Measurements from ENCODE around the gene HOXC4. TPM values are rescaled to one million over a fixed set of nuclear protein-coding genes. Genes with fewer than 3 reads are reported as not detected.
"Not testable (repeated sequence)": the region's sequence is repeated elsewhere in the genome, so short reads cannot be mapped to it uniquely, and the experiment has no call there.

The HOXC4 gene
- total RNA-seq, 1 donor from 2014 or later = not detected

DNA sequence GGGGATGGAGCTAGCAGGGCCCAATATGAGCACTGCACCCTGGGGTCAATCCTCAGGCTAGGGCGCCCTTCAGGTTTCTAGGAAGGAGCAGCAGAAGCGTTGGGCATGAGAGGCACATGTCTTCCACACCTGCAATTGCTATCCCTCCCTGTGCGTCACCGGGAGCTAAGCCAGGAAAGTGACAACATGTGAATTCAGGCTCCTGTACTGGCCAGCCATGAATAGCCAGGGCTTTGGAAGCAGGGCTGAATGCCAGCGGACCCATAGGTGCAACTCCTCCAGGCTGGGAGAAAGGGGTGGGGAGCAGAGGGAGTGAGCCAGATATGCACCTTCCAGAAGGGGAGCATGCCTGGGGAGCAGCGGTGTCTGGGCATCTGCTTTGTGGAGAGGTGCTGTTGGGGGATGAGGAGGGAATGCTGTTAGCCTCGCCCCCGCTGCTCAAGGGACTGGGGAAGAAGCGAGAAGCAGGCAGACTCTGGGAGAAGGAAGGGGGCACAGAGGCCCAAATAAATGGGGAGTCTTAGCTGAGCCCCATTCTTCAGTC is 14.7 kb upstream of the HOXC4 start:
- no peak for FAIRE-seq
- DNase-seq (ENCODE audit: low spot score in 2 of 2) = no peak

DNA sequence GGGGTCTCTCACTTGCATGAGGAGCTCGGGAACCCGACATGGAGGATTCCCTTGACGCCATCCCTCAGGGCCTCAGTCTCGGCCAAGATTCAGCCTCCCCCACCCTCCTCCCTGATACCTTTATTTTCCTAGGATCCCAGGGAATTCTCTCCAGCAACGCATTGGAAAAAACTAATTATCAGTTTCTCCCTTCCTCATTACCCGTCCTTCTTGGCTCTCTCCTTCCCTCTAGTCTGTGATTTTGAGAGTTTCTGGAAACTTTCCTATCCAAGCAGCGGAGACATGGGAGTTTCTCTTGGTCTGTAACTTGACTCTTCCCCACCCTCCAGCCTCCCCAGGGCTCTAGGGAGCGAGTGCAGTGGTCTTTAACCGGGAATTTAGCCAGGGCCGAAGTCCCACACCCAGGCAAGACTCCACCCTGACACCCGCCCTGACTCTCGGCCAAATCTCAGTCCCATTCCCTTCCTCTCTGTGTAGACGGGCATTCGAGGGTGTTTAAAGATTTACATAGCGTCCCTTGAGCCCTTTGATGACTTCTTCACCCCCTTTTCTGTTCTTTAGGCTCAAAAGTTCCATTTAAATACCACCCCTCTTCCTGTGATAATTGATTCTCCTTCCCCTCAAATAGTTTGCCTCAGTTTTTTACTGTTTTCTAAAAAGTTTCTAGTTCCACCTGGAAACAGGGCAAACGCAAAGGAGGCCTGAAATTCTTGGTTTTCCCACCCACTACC is 14.1 kb upstream of the HOXC4 start:
- DNase-seq (ENCODE audit: low spot score in 2 of 2) (no peak), FAIRE-seq (no peak)

DNA sequence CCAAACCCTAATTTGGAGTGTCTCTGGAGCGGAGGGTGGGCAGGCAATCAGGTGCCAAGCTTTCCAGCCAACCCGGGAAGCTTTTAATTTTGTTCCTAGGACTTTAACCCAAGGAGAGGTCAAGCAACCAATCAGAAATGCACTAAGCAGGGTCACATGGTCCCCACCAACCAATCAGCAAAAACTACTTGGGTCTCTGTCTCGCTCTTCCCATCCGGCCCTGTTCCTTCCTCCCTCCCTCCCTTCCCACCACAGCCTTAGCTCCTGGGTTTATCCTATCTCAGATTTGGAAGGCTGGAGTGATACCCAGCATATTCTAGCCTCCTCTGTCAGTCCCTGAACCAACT is 13.5 kb upstream of the HOXC4 start:
- DNase-seq (ENCODE audit: low spot score in 2 of 2) = no peak
- no peak for FAIRE-seq

DNA sequence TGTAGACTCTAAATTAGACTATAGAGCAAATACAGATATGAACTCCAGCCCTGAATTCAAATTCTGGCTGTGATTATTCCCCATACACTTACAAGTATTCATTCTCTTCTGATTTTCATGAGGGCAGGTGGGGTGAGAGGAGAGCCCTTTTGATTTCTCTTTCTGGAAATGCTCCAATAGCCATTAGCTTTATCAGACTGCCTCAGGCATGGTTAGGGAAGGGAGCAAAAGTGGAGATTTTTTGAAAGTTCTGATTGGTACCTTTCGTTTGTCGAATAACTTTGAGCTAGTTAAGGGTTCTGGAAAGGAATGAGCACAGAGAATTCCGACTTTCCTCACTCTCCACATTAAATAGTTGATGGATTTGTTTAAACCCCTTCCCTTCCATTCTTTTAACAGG is 13.0 kb upstream of the HOXC4 start:
- DNase-seq (ENCODE audit: low spot score in 2 of 2) (no peak), FAIRE-seq (no peak)

DNA sequence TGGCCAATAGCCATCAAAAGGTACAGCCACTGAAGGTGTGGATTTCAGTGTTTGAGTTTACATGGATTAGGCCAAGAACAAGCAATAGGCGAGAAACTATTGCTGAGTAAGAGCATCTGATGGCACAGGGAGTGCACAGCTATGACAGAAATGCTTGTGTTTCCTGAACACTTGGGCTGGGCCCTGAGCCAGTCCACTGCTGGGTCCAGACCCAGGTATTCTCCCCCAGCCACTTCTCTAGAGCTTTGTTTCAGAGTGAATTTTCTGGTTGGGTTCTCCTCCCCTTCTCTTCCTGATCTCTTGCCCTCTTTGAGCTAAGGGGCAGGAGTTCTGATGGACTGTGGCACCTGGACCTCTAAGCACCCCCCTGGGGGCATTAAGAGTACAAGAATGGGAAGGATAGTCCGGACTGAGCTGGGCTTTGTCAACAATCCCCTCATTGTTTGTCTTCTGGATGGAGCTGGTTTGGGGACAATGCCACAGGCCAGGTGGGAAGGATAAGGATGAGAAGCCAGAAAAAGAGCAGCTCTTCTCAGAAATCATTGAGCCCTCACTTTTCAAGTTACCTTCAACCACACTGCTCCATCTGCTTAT is 12.4 kb upstream of the HOXC4 start:
- DNase-seq (ENCODE audit: low spot score in 2 of 2) (no peak), FAIRE-seq (no peak)

DNA sequence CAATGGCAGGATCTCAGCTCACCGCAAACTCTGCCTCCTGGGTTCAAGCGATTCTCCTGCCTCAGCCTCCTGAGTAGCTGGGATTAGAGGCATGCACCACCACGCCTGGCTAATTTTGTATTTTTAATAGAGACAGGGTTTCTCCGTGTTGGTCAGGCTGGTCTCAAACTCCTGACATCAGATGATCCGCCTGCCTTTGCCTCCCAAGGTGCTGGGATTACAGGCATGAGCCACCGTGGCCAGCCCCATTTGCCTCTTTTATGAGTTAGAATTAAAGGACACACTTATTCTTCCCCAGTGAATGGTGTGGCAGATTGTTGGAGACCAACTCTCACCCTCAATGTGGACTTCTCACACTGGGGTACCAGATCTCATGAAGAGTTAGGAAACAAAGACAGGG is 11.6 kb upstream of the HOXC4 start:
- DNase-seq (ENCODE audit: low spot score in 2 of 2); FAIRE-seq: not testable (repeated sequence)

DNA sequence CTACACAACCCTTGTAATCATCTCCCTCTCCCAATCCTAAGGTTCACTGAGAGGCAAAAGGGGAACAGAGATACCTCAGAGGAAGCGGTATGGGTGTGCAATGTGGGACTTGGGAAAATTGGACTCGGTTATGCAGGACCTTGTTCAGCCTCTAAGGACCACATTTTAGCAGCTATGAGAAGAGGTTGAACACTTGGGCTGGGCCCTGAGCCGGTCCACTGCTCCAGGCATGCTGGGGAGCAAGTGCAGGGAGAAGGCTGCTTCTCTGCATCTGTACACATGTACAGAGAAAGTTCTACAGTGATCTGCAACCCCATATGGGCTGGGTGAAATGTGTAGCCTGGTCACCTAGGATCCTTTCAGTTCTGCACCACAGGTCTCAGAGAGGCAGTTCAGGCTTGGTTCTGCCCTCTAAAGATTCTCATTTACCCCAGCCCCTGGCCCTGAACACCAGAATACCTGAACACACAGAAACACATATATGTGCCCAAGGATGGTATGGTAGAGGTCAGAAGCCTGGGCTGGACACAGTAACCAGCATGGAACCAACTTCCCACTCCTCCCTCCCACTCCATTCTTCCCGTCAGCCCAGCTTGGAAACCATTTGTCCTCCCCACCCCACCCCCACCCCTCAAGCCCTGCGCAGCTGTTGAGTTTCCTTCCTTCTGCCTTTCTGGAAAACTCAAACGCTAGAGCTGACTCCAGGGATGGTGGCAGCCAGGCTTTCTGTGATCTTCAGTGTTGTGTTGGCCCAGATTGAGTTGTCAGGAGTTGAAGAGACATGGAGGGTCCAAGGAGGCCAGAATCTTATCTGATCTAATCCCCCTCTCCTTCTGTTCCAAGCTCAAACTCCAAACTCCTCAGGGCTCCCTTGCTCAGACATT is 10.4 kb upstream of the HOXC4 start:
- DNase-seq (ENCODE audit: low spot score in 2 of 2) = no peak
- no peak for FAIRE-seq

DNA sequence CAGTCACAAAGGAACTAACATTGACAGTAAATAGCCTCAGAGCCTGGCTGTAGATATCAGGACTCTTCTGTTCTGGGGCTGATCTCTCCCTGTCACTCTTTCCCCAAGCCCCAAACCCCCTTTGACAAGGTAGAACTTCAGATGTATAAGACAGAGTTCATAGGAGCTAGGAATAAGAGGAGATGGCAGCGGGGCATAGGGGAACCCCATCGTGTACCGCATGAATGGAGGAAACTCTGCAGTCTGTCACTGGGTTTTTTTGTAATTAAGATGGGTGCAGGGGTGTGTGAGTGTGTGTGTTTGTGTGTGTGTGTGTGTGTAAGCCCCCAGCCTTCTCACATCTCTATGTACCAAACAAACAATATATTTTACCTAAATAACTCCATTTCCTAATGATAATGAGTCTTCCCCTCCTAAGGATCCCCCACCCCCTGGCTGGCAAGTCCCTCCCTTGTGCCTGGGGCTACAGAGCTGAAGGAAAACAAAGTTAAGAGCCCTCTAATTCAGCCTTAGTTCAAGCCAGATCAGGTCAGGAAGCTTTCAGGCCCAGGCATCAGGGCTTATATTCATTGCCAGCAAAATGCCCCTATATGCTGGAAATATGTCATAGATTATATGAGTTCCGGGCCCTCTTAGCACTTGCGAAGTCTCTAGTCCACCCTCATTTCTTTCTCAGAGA is 9.1 kb upstream of the HOXC4 start:
- DNase-seq (ENCODE audit: low spot score in 2 of 2) (no peak), FAIRE-seq (no peak)

DNA sequence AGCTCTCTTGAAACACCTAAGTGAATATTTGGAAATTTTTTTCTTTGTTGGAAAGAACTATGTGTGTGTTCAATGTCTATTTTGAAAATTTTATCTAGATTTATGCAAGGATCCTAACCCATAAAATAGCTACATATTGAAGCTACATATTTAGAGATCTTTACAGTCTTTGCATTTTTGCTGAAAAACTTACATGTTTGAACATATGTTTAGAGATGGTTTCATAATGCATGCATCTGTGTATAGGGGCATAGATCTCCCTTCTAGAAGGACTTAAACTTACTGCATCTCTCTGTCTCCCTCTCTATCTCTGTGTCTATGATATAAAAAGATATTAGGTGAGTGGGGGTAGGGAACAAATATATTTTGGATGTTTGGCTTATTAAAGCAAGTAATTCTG is 8.2 kb upstream of the HOXC4 start:
- no peak for DNase-seq (ENCODE audit: low spot score in 2 of 2)
- no peak for FAIRE-seq

DNA sequence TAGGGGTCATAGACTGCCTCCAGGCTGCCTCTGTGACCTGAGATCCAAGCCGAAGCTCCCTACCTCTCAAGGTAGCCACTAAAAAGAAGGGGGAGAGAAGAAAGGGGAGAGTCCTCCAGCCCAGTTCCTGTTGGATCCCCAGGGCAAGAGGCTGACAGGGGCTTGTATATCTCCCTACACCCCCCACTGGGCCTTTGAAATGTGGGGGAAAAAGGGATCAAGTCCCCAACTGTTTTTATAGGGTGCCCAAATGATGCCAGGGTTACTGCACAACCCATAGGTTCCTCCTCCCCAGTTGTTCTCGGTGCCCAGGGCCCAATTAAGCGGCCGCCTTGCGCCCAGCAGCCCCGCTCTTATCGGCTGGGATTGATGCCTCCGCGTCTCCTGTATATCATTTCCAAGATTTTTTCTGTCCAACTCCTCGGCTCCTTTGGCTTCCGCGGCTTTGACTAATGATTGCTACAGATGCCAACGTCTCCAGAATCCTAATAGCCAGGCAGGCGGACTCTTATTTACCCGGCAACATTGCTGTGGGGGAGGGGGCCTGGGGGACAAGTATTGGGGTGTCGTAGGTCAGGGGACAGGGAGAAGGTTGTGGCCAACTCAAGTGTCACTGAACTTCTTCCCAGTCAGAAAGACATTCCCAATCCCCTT is 7.6 kb upstream of the HOXC4 start:
- DNase-seq (ENCODE audit: low spot score in 2 of 2) (no peak), FAIRE-seq (no peak)

DNA sequence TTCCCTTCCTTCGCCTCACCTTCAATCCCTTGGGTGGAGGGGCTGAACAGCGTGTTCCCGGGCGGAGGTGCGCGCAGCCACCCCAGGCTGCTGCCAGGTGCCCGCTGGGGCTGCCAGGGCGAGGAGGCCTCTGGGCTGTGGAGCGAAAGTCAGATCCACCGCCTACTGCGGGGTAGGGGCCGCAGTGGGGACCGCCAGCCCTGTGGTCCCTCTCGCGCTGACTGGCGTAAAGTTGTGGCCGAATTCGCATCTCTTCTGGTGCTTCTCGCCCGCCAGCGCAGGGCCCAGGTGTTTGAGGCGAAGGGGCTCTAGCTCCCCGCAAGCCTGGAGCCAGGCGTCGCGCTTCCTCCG is 6.9 kb upstream of the HOXC4 start:
- DNase-seq (ENCODE audit: low spot score in 2 of 2) (no peak), FAIRE-seq (no peak)

DNA sequence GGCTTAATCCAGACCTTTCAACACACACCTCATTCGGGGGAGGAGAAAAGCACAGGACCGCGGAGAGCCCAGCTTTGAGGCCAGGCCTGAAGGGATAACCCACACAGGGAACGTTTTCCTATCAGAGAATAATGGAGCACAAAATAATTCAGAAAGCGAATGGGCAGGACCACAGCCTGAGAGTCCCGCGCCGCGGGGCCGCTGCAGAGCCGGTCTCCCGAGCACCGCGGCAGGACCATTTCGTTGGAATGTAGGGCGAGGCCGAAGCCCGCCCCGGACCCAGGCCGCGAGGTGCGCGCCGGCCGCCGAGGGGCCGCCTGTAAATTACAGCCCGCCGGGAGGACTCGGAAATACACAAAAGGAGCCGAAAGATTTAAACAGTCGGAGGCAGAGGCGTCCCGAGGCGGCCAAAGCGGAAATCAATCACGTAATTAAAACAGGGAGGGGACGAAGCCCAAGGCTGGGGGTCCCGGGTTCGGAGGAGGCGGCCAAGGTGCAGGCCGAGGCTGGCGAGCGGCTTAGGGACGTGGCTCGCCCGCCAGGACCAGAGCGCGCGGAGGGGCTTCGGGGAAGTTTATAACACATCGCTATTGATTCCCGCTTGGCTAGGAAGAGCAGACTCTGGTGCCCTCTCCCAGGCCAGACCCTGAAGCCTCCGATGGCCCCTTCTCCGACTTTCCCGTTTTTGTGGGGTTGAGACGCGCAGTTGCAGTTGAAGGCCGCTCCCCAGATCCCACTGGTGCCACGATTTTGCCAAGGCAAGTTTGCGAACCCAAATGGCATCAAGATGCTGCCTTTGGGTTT is 6.3 kb upstream of the HOXC4 start:
- DNase-seq (ENCODE audit: low spot score in 2 of 2) (no peak), FAIRE-seq (no peak)

DNA sequence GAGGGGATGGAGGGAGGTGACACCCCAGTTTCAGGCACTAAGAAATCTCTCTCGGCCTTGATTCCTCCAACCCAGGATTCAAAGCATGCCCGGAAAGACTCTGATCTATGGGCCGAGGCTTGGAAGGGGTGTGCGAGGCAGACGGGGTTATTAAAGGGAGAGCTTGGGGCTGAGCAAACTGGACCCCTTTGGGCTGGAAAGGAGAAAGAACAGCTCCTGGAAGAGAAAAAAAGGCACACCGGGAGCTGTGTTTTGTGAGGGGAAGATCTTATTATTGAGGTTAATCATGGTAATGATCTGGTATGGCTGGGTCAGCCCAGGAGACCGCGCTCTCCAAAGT is 5.7 kb upstream of the HOXC4 start:
- no peak for DNase-seq (ENCODE audit: low spot score in 2 of 2)
- no peak for FAIRE-seq

DNA sequence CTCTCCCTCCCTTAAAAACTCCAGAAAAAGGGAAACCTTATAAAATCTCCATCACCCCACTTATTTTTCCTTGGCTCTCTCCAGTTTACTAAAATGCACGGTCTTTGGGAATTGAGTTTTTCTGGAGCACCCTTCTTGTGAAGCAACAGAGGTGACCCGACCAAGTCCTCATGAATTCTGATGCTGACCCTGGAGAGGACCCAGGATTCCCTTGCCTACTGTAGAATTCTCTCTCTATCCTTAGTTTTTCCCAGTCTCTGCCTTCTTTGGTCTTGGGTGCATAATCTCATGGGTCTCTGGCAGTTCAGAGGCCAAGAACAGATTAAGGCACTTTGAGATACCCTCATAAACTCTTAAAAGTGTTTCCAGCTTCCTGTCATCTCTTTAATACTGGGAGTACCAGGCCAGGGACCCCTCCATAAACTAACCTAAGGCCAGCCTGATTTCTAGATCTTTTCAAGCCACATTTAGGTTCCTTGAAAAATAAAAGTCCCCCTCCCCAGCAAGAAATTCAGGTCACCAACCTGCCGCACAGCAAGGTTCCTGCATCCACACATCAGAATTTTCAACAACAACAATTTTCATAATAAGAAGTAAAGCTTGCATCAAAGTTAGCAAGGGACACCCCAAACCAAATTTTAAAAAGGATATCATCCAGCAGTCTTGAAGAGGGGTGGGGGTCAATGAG is 5.1 kb upstream of the HOXC4 start:
- DNase-seq (ENCODE audit: low spot score in 2 of 2) = no peak
- FAIRE-seq = no peak

DNA sequence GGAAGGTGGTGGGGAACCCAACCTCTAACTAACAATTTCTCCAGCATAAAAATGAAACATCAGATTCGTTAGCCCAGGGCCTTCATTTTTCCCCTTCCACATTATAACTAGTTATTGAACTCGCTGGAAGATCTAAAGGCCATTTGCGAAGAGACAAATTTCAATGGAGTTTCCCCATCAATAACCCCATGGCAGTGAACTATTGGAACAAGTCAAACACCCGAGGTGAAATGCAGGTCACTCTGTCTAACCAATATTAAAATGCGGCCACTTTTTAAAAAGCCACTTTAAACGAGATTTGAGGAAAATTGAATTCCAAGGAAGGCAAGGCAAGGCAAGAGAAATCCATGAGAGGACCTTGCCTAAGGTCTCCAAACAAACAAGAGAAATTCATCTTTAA is 4.5 kb upstream of the HOXC4 start:
- DNase-seq (ENCODE audit: low spot score in 2 of 2) (no peak), FAIRE-seq (no peak)

DNA sequence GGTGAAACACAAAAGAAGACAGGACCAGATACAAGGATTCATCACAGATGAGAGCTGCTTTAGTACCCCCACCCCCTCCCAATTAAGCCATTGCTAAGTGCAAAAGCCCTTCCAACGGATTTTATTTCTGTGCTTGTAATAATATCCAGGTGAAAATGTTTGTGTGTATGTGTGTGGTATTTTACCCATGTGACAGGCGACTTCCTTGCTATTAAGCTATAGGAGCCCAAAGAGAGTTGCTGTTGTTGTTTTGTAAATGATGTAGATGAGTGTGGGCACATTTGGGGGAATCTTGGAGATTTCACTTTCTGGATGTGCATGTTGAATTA is 3.2 kb upstream of the HOXC4 start:
- no peak for DNase-seq (ENCODE audit: low spot score in 2 of 2)
- no peak for FAIRE-seq

DNA sequence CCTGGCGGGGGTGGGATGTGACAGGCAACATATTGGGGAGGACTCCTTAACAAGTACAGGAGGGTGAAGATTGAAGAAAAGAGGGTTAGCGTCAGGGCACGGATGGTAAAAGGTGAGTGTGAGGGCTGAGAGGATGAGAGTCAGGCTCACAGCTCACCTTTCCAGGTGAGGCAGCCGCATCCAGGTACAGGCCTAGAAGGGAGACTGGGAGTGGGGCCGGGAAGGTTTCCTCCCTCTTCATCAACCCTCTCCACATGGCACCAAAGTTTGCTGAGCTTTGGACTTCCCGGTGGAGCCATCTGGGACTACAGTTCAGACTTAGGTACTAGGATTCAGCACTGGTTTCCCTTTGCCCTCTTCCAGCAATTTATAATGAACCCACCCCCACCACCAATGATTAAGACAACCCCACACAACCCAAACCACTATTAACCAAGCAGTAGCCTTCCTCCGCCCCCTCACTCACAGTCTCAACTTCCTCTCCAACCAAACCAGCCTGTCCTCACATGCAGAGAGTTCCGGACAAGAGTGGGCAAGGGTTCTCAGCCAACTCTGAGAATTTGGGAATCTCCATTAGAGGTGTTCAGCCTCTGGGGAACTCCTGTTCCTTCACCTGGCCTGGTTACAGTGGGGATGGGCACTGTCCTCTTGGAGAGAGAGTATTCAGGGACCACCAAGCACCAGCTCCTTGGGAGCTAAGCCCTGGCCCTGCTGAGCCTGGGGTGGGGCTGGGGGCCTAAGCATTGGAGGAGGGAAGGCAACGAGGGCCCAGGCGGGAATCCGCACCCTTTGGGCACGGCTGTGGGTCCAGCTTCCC is 2.4 kb upstream of the HOXC4 start:
- no peak for FAIRE-seq
- DNase-seq (ENCODE audit: low spot score in 2 of 2) = no peak

DNA sequence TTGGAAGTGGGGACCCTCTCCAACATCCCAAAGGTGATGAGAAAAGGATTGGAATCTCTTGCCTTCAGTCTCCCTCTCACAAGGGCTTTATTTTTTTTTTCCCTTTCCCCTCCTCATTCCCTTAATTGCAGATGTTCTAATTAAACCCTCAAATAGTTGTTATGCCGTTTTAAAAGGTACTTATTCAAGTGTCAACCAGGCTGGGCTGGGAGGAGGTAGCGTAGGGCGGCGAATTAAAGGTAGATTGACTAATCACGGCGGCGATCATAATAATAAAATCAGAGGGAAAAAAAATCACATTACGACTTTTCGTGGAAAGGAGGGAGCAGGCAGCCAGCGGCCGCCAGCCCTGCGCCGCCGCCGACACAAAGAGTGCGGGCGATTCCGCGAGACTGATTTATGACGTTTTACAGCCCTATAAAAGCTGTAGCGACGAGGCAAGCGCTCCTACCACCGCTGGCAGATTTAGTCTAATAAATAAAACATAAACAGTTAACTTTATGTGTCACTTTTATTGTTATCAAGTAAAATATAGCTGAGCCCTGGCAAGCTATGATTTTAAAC is 1.7 kb upstream of the HOXC4 start:
- DNase-seq (ENCODE audit: low spot score in 2 of 2) (no peak), FAIRE-seq (no peak)
